BJ (cell line): ENCODE data around the gene SDK1. TPM values are rescaled to one million over a fixed set of nuclear protein-coding genes. Genes with fewer than 3 reads are reported as not detected.

Experiments used
- CTCF ChIA-PET: fragments of 350-600 bp; formaldehyde crosslinking; extraction: SDS; loops from one replicate; lab custom pipeline; 2021; ENCODE audit warnings: antibody characterized with exemption, inconsistent platforms; lab: Yijun Ruan, JAX
- POLR2A ChIA-PET: fragments of 300-600 bp; sonication (Branson Sonifier 250); formaldehyde crosslinking; extraction: SDS; loops from one replicate; lab custom pipeline; 2021; ENCODE audit warnings: antibody characterized with exemption; lab: Charles Lee
- DNase-seq: peaks from one replicate; pipeline ENCODE4 v3.0.0-alpha.2; 2011; ENCODE audit warnings: low read depth
- H3K27me3 ChIP-seq: 2 replicates; pipeline ENCODE4 v1.6.0; 2011; ENCODE audit warnings: low read length; ENCODE audit not compliant: control insufficient read depth, insufficient read depth
- H3K36me3 ChIP-seq: 2 replicates; pipeline ENCODE4 v1.5.1; 2011; ENCODE audit warnings: low read length; ENCODE audit not compliant: control insufficient read depth, insufficient read depth
- H3K4me3 ChIP-seq: 2 replicates; pipeline ENCODE4 v1.5.1; 2011; ENCODE audit warnings: low read depth, mild to moderate bottlenecking, control low read depth, low read length
- CTCF ChIP-seq: IDR thresholded peaks from 2 replicates; pipeline ENCODE4 v1.5.1; 2011; ENCODE audit warnings: low read depth, mild to moderate bottlenecking, control low read depth, inconsistent platforms, low read length, moderate library complexity; ENCODE audit not compliant: insufficient read depth
- polyA plus RNA-seq: library from polyadenylated mRNA; depleted of rRNA; stranded (reverse); fragments of >200 nt; gene quantifications from 2 replicates; pipeline ENCODE4 v1.2.3, GENCODE V29; 2011

Gene SDK1
- polyA plus RNA-seq, 1 experiment, result 0.01 TPM

- H3K4me3 ChIP-seq, result no peak overlapping the region
- no peaks in the 10 kb centered on the region for H3K36me3 ChIP-seq
- POLR2A ChIA-PET, result no interaction called here
- no peak for DNase-seq
- no peaks in the 10 kb centered on the region for H3K27me3 ChIP-seq
- no peak for TF ChIP-seq CTCF
- CTCF ChIA-PET, result no interaction called here
Observed at GRCh38 chr7:3292694-3293093, 8.4 kb upstream of the SDK1 start.

GRCh38 chr7:3294432-3295100 is 6.5 kb upstream of the SDK1 start:
- CTCF ChIA-PET, result no interaction called here
- Histone ChIP-seq H3K27me3 (no peaks in the 10 kb centered on the region), H3K4me3 (no peak overlapping the region), H3K36me3 (no peaks in the 10 kb centered on the region)
- DNase-seq, result no peak
- POLR2A ChIA-PET, result no interaction called here
- no peak for TF ChIP-seq CTCF

GRCh38 chr7:3297105-3297819 is 3.8 kb upstream of the SDK1 start:
- POLR2A ChIA-PET, result no interaction called here
- Histone ChIP-seq H3K27me3 (peaks cover 5% of the 10 kb centered on the region; the same call in 1 of the 2 replicates), H3K36me3 (no peaks in the 10 kb centered on the region), H3K4me3 (no peak overlapping the region)
- TF ChIP-seq CTCF, result no peak
- DNase-seq, result no peak
- CTCF ChIA-PET, result no interaction called here

GRCh38 chr7:3300221-3300650 is 816 bp upstream of the SDK1 start:
- Histone ChIP-seq H3K36me3 (no peaks in the 10 kb centered on the region), H3K27me3 (peaks cover 7% of the 10 kb centered on the region; the same call in 1 of the 2 replicates), H3K4me3 (no peak overlapping the region)
- no peak for TF ChIP-seq CTCF
- CTCF ChIA-PET, result no interaction called here
- no peak for DNase-seq
- POLR2A ChIA-PET, result no interaction called here

GRCh38 chr7:3301449-3301731 is 338 bp downstream of the SDK1 start:
- Histone ChIP-seq H3K4me3 (no peak overlapping the region; the same call in 1 of the 2 replicates), H3K36me3 (no peaks in the 10 kb centered on the region), H3K27me3 (peaks cover 7% of the 10 kb centered on the region; the same call in 1 of the 2 replicates)
- no peak for TF ChIP-seq CTCF
- POLR2A ChIA-PET, result no interaction called here
- CTCF ChIA-PET, result interaction anchor here (1.0 to 1.2 kb wide), 2 partner anchors 12 to 18 kb away, joined by 3 to 4 read pairs; no protein-coding TSS in a partner anchor
- no peak for DNase-seq
